GM12874 (cell line): ENCODE data around the gene NCK2.

Experiments used
- CTCF ChIP-seq: IDR thresholded peaks from 2 replicates; pipeline ENCODE4 v1.5.1; 2011; ENCODE audit warnings: low read depth, mild to moderate bottlenecking, control low read depth, low read length, moderate library complexity; ENCODE audit not compliant: insufficient read depth

NCK2 gene

DNA sequence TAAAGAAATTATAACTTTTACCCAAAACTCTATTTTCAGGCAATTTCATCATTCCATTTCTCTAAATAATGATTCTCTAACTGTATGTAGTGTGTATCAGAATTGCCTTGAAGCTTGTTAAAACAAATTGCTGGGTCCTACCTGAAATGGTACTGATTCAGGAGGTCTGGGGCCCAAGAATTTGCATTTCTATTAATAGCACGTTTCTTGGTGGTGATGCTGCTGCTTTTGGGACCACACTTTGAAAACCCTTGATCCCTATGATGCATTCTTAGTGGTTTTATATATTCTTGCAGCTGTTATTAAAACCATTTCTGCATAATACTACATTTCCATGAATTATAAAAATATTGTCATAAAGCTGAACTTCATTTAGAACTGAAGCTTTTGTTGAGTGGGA, 140.7 kb downstream of the NCK2 start:
- TF ChIP-seq CTCF: no peak

- TF ChIP-seq CTCF: no peak
These were observed 141.3 kb downstream of the NCK2 start for GRCh38 chr2:105886029-105886454.

- no peak for TF ChIP-seq CTCF
These were observed 142.0 kb downstream of the NCK2 start for GRCh38 chr2:105886687-105887086.

DNA sequence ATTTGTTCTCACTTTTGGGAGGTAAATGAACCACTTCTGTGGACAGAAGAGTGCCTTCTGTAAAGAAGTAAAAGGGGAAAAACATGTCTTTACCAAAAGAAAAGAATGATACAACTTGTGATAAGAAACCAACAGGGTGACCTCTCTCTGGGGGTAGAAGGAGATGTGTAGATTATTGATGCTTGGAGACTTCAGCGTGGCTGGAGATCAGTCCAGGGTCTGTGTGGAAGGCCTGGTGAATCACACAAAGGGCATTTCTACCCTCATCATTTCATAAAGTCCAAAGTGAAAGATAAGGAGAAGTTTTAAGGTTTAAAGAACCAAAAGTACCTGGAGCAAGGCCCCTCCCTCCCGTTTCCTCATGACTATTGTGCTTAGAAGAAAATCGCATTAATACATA, 142.5 kb downstream of the NCK2 start:
- no peak for TF ChIP-seq CTCF

DNA sequence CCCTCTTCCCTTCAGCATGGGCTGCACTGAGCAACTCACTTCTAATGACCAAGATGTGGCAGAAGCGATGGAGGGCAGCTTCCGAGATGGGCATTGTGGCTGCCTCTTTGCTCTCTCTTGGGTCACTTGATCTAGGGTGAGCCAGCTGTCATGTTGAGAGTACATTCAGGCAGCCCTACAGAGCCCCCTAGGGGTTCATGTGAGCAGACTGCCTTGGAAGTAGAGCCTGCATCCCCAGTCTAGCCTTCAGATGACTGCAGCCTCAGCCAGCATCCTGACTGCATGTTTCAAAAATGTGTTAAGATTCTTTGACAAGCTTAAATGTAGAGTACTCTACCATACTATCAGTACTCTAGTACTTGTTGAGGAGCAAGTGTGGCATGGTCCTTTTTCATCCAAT, 143.9 kb downstream of the NCK2 start:
- peak; percentile 13; the same call in 1 of the 2 replicates for TF ChIP-seq CTCF

DNA sequence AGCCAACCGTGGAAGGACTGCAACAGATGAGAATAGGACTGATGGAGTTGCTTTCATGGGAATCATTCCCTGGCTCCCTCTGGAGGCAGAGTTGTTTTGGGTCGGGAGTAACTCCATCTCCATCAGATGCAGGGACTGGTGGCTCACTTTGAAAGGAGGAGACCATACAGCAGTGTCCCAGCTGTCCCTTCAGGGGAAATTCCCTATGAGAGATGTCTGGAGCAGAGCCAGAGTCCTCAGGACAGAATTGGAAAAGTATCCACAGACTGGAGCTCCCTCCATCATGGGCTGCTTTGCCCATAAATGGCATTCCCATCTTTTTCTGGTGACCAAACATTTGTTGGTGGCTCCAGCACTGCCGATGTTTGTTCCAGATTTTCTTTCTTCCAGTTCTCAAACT, 144.3 kb downstream of the NCK2 start:
- no peak for TF ChIP-seq CTCF

DNA sequence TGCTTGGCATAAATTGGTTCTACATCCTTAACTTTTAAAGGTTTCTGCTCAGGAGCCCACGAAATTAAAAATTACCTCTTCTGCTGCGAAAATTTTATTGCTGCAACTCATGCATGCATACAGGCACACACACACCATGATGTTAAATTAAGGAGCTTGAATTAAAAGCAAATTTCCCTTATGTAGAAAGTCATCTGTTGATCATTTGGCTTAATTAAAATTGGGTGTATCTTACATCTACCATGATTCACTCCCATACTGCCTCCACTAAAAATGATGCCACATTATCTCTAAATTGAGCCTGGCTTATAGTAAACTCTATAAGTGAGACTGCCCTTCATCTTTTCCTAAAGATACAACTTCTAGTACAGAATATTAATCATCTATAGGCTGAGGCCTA, 145.4 kb downstream of the NCK2 start:
- TF ChIP-seq CTCF: no peak

- TF ChIP-seq CTCF: no peak
These were observed 146.1 kb downstream of the NCK2 start for GRCh38 chr2:105890856-105891255.
